Subcutaneous adipose tissue (tissue), 4 donors: ENCODE measurements around the gene TTC31. TPM values are rescaled to one million over a fixed set of nuclear protein-coding genes. Genes with fewer than 3 reads are reported as not detected.

ENCODE experiments used
- total RNA-seq, 4 donors: library from RNA; depleted of rRNA; stranded (reverse); fragments of >200 nt; gene quantifications; one replicate each; pipeline ENCODE4 v1.1.0, GENCODE V29; 2016
- TF ChIP-seq, protein P1 (sequence below): fragments of 450-650 bp; IDR thresholded peaks from one replicate; pipeline ENCODE4 v1.5.1; 2016; ENCODE audit warnings: low read depth, mild to moderate bottlenecking, control low read depth, antibody characterized with exemption, moderate library complexity

Gene TTC31
- total RNA-seq, 4 donors from 2014 or later: 13.0 to 34.9 (median 25.5) TPM

DNA sequence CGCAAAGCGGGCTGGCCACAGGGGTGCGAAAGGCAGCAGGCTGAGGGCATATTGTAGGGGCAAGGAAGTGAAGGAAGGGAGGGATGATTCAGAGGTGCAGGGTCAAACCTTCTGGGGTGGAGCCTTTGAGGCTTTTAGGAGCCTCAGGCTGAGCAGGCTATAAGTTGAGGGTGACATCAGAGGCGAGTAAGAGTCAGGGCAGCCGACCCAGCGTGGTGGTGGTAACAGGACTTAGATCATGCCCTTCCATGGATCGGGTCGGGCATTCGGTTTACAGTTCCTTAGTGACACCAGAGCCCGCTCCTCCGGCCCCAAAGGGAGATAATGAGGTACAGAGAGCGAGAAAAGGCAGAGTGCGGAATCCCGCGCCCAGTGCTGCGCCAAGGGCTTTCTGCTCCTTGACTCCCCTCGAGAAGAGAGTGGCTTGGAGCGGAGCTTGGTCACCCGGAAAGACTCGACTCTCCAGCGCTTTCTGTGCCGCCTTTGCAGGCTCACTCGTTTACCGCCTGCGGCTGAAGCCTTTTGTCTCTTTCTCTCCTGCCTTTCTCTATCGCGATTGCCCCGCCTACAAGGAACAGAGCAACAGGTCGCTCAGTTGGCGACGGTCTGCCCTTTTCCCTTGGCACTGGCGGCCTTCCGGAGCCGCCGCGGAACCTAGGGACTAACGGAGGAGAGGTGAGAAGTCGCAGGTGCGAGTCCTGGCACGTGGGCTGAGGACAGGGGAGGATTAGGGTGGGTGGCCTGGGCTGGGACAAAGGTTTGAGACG lies 15.8 kb downstream of the TTC31 start:
- TF ChIP-seq, protein P1, sequence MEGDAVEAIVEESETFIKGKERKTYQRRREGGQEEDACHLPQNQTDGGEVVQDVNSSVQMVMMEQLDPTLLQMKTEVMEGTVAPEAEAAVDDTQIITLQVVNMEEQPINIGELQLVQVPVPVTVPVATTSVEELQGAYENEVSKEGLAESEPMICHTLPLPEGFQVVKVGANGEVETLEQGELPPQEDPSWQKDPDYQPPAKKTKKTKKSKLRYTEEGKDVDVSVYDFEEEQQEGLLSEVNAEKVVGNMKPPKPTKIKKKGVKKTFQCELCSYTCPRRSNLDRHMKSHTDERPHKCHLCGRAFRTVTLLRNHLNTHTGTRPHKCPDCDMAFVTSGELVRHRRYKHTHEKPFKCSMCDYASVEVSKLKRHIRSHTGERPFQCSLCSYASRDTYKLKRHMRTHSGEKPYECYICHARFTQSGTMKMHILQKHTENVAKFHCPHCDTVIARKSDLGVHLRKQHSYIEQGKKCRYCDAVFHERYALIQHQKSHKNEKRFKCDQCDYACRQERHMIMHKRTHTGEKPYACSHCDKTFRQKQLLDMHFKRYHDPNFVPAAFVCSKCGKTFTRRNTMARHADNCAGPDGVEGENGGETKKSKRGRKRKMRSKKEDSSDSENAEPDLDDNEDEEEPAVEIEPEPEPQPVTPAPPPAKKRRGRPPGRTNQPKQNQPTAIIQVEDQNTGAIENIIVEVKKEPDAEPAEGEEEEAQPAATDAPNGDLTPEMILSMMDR: no peak

- TF ChIP-seq, protein P1: no peak
These were observed 16.5 kb downstream of the TTC31 start, which contains the start of gene LBX2 for GRCh38 chr2:74499267-74499939. Gene LBX2 (minus strand): TSS chr2:74499603. CDS start chr2:74499537, 66 bp downstream.

DNA sequence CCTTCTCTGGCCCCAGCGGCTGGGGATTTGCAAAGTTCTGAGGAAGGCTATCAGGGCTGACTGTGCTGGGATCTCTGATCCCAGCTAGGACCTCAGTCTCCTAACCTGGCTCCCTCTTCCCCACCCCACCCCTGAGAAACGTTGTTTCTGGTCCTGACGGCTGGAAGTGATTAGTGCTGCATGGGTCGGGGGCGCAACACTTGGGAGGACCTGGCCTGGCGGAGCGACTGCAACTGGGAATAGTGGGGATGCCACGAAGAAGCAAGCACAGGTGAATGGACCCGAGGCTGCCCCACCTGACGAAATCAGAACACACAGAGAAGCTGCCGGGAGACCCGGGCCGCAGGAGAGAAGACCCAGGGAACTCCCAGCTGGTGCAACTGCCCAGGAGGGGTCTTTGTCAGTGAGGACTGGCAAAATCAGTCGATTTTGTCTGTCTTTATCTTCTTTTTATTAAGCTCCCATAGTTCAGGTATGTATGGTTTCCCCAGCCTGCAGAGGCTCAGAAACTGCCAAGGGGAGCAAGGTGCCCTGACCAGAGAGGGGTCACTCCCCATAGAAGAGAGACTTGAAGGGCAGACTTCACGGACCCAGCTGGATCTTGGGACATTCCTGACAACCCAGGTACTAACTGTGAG lies 17.2 kb downstream of the TTC31 start:
- TF ChIP-seq, protein P1: no peak

GRCh38 chr2:74500578-74500946 lies 17.7 kb downstream of the TTC31 start:
- TF ChIP-seq, protein P1: no peak

- TF ChIP-seq, protein P1: no peak
These were observed 18.6 kb downstream of the TTC31 start for GRCh38 chr2:74501335-74502071.

- TF ChIP-seq, protein P1: no peak
These were observed 19.4 kb downstream of the TTC31 start for GRCh38 chr2:74502147-74502719.
